OCI-M1 (cell line): ENCODE data around the gene AMHR2.
"Not testable (repeated sequence)": the region's sequence is repeated elsewhere in the genome, so short reads cannot be mapped to it uniquely, and the experiment has no call there.

ENCODE experiments used
- DNase-seq: peaks from one replicate; lab custom pipeline; 2025; lab: John Stamatoyannopoulos, UW

AMHR2 gene

DNA sequence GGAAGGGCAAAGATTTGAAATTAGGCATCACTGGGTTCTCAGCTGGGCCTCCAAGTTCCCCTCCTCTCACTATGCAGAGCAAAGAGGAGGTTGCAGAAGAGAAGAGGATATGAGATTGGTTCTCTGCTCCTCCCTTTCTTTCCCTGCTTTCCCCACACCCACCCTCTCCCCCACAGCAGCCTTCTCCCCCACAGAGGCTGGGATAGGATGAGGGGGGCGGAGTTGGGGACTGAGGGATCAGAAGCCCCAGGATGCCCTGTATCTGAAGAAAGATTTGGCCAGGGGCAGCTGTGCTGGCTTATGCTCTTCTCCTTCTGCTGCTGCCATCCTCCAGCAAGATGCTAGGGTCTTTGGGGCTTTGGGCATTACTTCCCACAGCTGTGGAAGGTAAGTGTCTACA is at the start of gene AMHR2:
AMHR2 (plus strand) TSS at position 259 of the 400 bp plus-strand sequence; CDS start at position 339, 80 bp downstream.
- DNase-seq, result no peak

- DNase-seq, result not testable (repeated sequence)
These were observed 49.4 kb upstream of the AMHR2 start for GRCh38 chr12:53374277-53374676.

DNA sequence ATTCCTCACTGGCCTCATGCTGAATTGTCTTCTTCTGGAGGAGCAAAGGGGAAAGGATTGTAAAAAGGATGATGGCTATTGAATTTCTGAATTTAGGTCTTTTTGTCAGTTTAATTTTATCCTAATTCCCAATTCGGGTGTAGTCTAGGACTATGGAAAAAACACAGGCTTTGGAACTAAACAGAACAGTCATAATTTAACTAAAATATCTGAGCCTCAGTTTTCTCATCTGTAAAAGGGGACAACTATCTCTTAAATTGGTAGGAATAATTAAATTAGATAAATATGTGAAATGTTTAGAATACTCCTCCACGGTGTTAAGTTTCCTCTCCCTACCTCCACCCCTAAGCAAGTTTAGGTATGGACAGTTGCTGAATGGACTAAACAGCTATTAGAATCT is 46.9 kb upstream of the AMHR2 start:
- DNase-seq, result no peak

- no peak for DNase-seq
These were observed 45.4 kb upstream of the AMHR2 start for GRCh38 chr12:53378222-53378621.

GRCh38 chr12:53378724-53379388 is 44.8 kb upstream of the AMHR2 start:
- peak; percentile 77 for DNase-seq

DNA sequence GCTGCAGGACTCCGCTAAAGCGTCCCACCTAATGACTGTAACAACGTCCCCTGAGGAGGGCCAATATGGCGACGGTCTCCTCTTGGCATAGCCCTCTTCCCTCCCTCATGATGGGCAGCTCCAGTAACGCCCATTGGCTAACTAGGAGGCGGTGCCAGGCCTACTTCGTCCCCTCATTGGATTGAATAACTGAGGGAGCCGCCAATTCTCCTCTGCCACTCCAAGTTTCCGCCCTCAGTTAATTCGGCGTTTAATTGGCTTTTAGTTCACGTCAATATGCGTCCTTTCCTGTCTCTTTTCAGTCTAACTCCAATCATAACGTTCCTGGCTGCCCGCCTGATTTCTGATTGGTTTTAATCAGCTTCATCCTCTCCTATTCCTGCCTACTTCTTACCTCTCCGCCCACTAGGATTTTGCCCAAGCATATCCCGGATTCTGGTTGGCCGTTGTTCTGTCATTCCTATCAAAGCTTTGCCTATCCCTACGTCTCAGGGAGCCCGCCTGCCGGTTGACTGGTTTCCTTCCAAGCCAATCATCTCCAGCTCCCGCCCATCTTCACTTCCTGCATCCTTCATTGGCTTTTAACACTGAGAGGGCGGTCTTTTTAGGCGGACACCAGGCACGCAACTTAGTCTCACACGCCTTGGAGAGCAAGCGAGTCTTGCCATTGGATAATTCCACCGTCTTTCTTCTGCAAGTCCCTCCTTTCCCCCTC is 44.1 kb upstream of the AMHR2 start:
- peak; percentile 100 for DNase-seq

GRCh38 chr12:53380104-53380793 is 43.4 kb upstream of the AMHR2 start, which contains the start of gene SP1:
Gene SP1 (plus strand): TSS chr12:53380176. CDS start chr12:53380292, 116 bp downstream.
- peak; percentile 91 for DNase-seq

GRCh38 chr12:53380794-53381730 is 42.6 kb upstream of the AMHR2 start:
- no peak for DNase-seq

DNA sequence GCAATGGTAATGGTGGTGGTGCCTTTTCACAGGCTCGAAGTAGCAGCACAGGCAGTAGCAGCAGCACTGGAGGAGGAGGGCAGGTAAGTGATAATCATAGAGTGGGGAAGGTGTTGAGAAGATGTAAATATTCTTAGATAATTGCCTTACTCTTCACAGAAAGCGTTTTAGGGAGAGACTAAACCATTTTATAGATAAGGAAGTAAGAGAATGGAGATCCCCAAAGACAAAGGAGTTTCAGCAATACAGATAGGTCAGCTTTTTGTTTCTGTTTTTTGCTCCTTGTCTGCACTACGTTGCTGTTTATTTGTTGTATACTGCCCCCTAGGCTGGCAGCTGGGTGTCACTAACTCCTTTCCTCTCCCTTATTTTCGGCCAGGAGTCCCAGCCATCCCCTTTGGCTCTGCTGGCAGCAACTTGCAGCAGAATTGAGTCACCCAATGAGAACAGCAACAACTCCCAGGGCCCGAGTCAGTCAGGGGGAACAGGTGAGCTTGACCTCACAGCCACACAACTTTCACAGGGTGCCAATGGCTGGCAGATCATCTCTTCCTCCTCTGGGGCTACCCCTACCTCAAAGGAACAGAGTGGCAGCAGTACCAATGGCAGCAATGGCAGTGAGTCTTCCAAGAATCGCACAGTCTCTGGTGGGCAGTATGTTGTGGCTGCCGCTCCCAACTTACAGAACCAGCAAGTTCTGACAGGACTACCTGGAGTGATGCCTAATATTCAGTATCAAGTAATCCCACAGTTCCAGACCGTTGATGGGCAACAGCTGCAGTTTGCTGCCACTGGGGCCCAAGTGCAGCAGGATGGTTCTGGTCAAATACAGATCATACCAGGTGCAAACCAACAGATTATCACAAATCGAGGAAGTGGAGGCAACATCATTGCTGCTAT is 41.7 kb upstream of the AMHR2 start:
- DNase-seq, result peak; percentile 81

DNA sequence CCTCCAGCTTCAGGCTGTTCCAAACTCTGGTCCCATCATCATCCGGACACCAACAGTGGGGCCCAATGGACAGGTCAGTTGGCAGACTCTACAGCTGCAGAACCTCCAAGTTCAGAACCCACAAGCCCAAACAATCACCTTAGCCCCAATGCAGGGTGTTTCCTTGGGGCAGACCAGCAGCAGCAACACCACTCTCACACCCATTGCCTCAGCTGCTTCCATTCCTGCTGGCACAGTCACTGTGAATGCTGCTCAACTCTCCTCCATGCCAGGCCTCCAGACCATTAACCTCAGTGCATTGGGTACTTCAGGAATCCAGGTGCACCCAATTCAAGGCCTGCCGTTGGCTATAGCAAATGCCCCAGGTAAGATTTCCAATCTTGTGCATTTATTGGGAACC is 40.4 kb upstream of the AMHR2 start:
- no peak for DNase-seq

DNA sequence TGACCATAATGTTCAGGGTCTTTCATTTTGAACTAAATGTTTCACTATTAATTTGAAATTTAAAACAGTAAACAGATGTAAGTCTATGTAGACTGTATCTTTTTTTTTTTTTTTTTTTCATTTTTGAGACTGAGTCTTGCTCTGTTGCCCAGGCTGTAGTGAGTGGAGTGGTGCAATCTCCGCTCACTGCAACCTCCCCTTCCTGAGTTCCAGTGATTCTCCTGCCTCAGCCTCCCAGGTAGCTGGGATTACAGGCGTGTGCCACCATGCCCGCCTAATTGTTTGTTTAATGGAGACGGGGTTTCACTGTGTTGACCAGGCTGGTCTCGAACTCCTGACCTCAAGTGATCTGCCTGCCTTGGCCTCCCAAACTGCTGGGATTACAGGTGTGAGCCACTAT is 37.3 kb upstream of the AMHR2 start:
- DNase-seq, result not testable (repeated sequence)

GRCh38 chr12:53388932-53389331 is 34.7 kb upstream of the AMHR2 start:
- no peak for DNase-seq

DNA sequence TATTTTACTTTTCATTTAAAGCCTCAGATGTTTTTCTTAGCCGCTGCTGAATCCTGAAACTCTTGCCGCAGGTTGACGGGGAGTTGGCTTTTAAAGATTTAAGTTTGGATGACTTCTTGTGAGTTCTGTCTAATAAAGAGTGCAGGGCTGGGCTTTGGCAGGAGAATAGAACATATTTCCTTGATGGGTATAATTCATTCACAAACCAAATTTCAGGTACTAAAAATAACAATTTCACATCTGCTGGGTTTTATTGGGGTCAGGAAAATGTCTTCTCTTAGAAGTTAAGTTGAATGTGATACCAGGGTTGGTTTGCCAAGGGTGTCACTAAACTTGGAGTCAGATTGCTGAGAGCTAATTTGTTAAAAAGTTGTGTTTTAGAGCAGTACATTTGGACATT is 34.0 kb upstream of the AMHR2 start:
- DNase-seq, result no peak

GRCh38 chr12:53391724-53392123 is 31.9 kb upstream of the AMHR2 start:
- no peak for DNase-seq

GRCh38 chr12:53399896-53400295 is 23.8 kb upstream of the AMHR2 start:
- DNase-seq, result no peak

GRCh38 chr12:53402351-53402750 is 21.3 kb upstream of the AMHR2 start:
- not testable (repeated sequence) for DNase-seq

GRCh38 chr12:53402871-53403270 is 20.8 kb upstream of the AMHR2 start:
- DNase-seq, result no peak

GRCh38 chr12:53410951-53411350 is 12.7 kb upstream of the AMHR2 start:
- DNase-seq, result no peak

DNA sequence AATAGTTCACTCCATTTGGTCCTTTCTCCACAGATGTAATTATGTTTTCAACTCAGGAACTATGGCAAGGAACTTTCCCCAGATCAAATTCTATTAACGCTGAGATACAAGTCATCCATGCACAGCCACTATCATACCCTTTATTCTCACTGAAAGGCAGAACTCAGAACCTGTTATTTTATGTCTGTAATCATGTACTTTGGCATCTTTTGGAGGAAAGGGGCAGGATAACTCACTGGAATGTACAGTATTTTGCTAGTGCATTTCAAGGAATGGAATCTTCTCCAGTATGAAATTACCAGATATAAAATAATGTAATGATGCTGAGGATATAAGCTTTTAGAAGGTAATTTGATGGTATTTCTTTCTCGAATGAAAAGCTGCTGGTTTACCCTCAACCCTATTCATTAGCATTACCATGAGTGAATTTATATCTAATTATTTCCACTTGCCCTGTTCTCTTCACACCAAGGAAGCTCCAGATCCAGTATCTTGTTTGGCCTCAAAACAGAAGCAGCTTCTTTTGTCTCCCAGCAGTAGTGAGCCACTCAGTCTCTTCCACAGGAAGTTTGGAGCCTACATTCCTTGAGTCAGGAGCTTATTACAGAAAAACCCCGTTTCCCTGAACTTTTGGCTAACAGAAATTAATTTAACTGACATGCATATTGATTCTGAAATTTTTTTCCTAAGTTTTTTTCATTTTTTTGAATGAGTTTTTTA is 10.0 kb upstream of the AMHR2 start:
- no peak for DNase-seq
